PFSK-1 (cell line): ENCODE measurements around the gene ZBTB6.

Source experiments
- SIN3A ChIP-seq: IDR thresholded peaks from 2 replicates; pipeline ENCODE4 v1.6.1; 2012; ENCODE audit warnings: mild to moderate bottlenecking, low read length, moderate library complexity, borderline replicate concordance; ENCODE audit not compliant: insufficient read depth
- TF ChIP-seq, protein P1 (sequence below), 2 experiments: IDR thresholded peaks; 2 replicates each; pipeline versions ENCODE4 v1.6.1 to v1.8.0; 2011 to 2012; ENCODE audit warnings: low read depth in 2 of 2, low read length in 2 of 2, control low read depth in 1 of 2, inconsistent platforms in 1 of 2, mild to moderate bottlenecking in 1 of 2, moderate library complexity in 1 of 2; ENCODE audit not compliant: insufficient read depth in 1 of 2

DNA sequence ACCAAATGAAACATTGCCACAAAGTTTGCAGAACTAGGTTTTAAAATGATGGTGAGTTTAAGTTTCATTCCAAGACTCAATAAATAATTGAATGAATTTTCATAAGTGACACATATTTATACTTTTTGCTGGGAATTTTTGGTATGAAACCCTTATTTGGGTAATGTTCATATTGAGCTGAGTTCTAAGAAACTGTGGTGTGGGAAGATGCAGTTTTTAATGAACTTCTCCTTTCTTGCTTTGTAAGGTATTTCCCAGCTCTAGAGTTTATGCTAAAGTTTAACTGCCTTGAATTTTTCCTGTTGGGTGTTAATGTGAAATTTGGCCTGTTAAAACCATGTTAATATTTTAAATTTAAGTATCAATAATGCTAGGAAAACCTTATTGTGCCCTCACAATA lies 42.8 kb upstream of the ZBTB6 start:
- no peak for TF ChIP-seq SIN3A
- TF ChIP-seq, protein P1, sequence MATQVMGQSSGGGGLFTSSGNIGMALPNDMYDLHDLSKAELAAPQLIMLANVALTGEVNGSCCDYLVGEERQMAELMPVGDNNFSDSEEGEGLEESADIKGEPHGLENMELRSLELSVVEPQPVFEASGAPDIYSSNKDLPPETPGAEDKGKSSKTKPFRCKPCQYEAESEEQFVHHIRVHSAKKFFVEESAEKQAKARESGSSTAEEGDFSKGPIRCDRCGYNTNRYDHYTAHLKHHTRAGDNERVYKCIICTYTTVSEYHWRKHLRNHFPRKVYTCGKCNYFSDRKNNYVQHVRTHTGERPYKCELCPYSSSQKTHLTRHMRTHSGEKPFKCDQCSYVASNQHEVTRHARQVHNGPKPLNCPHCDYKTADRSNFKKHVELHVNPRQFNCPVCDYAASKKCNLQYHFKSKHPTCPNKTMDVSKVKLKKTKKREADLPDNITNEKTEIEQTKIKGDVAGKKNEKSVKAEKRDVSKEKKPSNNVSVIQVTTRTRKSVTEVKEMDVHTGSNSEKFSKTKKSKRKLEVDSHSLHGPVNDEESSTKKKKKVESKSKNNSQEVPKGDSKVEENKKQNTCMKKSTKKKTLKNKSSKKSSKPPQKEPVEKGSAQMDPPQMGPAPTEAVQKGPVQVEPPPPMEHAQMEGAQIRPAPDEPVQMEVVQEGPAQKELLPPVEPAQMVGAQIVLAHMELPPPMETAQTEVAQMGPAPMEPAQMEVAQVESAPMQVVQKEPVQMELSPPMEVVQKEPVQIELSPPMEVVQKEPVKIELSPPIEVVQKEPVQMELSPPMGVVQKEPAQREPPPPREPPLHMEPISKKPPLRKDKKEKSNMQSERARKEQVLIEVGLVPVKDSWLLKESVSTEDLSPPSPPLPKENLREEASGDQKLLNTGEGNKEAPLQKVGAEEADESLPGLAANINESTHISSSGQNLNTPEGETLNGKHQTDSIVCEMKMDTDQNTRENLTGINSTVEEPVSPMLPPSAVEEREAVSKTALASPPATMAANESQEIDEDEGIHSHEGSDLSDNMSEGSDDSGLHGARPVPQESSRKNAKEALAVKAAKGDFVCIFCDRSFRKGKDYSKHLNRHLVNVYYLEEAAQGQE (IDR thresholded peaks at IDR 0.05; ENCODE audit: insufficient read depth in 1 of 2, low read depth in 2 of 2, low read length in 2 of 2) = no peak
